GM23248 (cell line): ENCODE data around the gene MARCO. TPM values are rescaled to one million over a fixed set of nuclear protein-coding genes. Genes with fewer than 3 reads are reported as not detected.

Source experiments
- DNase-seq: peaks from one replicate; pipeline ENCODE4 v3.0.0-alpha.2; 2015
- H2AFZ ChIP-seq: fragments of 200-600 bp; sonication (generic); 2 replicates; pipeline ENCODE4 v1.6.1; 2016; ENCODE audit warnings: antibody characterized with exemption
- H3F3A ChIP-seq: fragments of 200-600 bp; sonication (generic); 2 replicates; pipeline ENCODE4 v1.6.1; 2016; ENCODE audit warnings: mild to moderate bottlenecking, antibody characterized with exemption, mixed run types; ENCODE audit not compliant: insufficient read depth
- H3K27ac ChIP-seq: fragments of 200-600 bp; sonication (generic); 2 replicates; pipeline ENCODE4 v1.5.1; 2016; ENCODE audit warnings: mild to moderate bottlenecking
- H3K27me3 ChIP-seq: fragments of 200-600 bp; sonication (generic); replicated peaks from 2 replicates; pipeline ENCODE4 v1.6.1; 2016; ENCODE audit warnings: mild to moderate bottlenecking; ENCODE audit not compliant: insufficient read depth
- H3K36me3 ChIP-seq: fragments of 200-600 bp; sonication (generic); 2 replicates; pipeline ENCODE4 v1.6.1; 2016; ENCODE audit warnings: low read depth, mild to moderate bottlenecking
- H3K4me1 ChIP-seq: fragments of 200-600 bp; sonication (generic); 2 replicates; pipeline ENCODE4 v1.6.1; 2016; ENCODE audit warnings: mild to moderate bottlenecking; ENCODE audit not compliant: insufficient read depth
- H3K4me2 ChIP-seq: fragments of 200-600 bp; sonication (generic); one replicate; pipeline ENCODE4 v1.6.1; 2016; ENCODE audit warnings: mild to moderate bottlenecking; ENCODE audit not compliant: unreplicated experiment
- H3K4me3 ChIP-seq: fragments of 200-600 bp; sonication (generic); 2 replicates; pipeline ENCODE4 v1.5.1; 2016; ENCODE audit warnings: mild to moderate bottlenecking
- H3K79me2 ChIP-seq: fragments of 200-600 bp; sonication (generic); 2 replicates; pipeline ENCODE4 v1.6.1; 2016; ENCODE audit warnings: mild to moderate bottlenecking; ENCODE audit not compliant: insufficient read depth
- H3K9ac ChIP-seq: fragments of 200-600 bp; sonication (generic); 2 replicates; pipeline ENCODE4 v1.6.1; 2016; ENCODE audit warnings: mild to moderate bottlenecking
- H3K9me2 ChIP-seq: fragments of 200-600 bp; sonication (generic); 2 replicates; pipeline ENCODE4 v1.6.1; 2016; ENCODE audit warnings: mixed run types, mild to moderate bottlenecking, moderate library complexity; ENCODE audit not compliant: insufficient read depth
- H3K9me3 ChIP-seq: fragments of 200-600 bp; sonication (generic); one replicate; pipeline ENCODE4 v1.6.1; 2017; ENCODE audit warnings: low read depth
- H4K20me1 ChIP-seq: fragments of 200-600 bp; sonication (generic); 2 replicates; pipeline ENCODE4 v1.6.0; 2016; ENCODE audit not compliant: insufficient read depth
- EZH2 ChIP-seq: fragments of 200-600 bp; sonication (generic); IDR thresholded peaks from 2 replicates; pipeline ENCODE4 v1.6.1; 2018; ENCODE audit warnings: antibody characterized with exemption, mild to moderate bottlenecking; ENCODE audit not compliant: insufficient read depth, poor library complexity, severe bottlenecking
- EZH2phosphoT487 ChIP-seq: fragments of 200-600 bp; sonication (generic); IDR thresholded peaks from 2 replicates; pipeline ENCODE4 v1.6.1; 2018; ENCODE audit warnings: antibody characterized with exemption, moderate library complexity, mild to moderate bottlenecking, low read depth; ENCODE audit not compliant: insufficient read depth
- WGBS, 2 experiments: methylation state at CpG; one replicate each; pipeline ENCODE4 v1.1.6; 2015 to 2017; ENCODE audit warnings: low lambda C conversion rate in 2 of 2, low coverage in 1 of 2; ENCODE audit errors: missing lambda C conversion rate in 2 of 2; 5-methylcytosine and 5-hydroxymethylcytosine counted together
- in situ Hi-C: fragments of 300-500 bp; cut with MboI; formaldehyde crosslinking; loops from 2 replicates; pipeline ENCODE4 v1.15.0; 2020
- polyA plus RNA-seq: library from polyadenylated mRNA; unstranded; fragments of >200 nt; fragmentation: Nextera tagmentation; extraction: Ambion mirVana; gene quantifications from 2 replicates; pipeline ENCODE4 v1.2.1, GENCODE V29; 2016
- total RNA-seq: library from RNA; depleted of rRNA; stranded (reverse); fragments of >200 nt; shearing (Covaris generic); gene quantifications from 2 replicates; pipeline ENCODE4 v1.2.3, GENCODE V29; 2014; rRNA removed

The MARCO gene
- total and polyA plus RNA-seq, 2 experiments from 2014 or later: not detected

DNA sequence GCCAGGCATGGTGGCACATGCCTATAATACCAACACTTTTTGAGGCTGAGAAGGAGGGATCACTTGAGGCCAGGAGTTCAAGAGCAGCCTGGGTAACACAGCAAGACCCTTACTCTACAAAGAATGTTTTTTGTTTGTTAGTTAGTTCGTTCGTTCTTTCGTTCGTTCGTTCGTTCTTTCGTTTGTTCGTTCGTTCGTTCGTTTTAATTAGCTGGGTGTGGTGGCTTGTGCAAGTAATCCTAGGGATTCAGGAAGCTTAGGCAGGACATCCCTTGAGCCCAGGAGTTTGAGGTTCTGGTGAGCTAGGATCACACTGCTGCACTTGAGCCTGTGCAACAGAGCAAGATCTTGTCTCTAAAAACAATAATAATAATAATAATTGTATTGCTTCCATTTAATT lies 98.7 kb downstream of the MARCO start:
- peaks cover 12% of the 10 kb centered on the region; the same call in 1 of the 2 replicates for H3K27me3 ChIP-seq
- no peak overlapping the region for H3K4me3 ChIP-seq
- no peak overlapping the region for H3K27ac ChIP-seq
- 64 to 66% methylated on average over 11 of the region's 11 CpGs for WGBS, 2 experiments
- no peak overlapping the region for H3K9ac ChIP-seq
- no peaks in the 10 kb centered on the region for H3F3A ChIP-seq
- no peaks in the 10 kb centered on the region for H3K9me2 ChIP-seq
- H3K79me2 ChIP-seq: no peaks in the 10 kb centered on the region
- H3K4me1 ChIP-seq: no peaks in the 10 kb centered on the region
- no peaks in the 10 kb centered on the region for H4K20me1 ChIP-seq
- H3K36me3 ChIP-seq: no peaks in the 10 kb centered on the region
- H2AFZ ChIP-seq: no peak overlapping the region
- in situ Hi-C loops: no loop called here
- TF ChIP-seq EZH2phosphoT487: no peak
- TF ChIP-seq EZH2: no peak
- H3K4me2 ChIP-seq: no peak overlapping the region
- H3K9me3 ChIP-seq: no peaks in the 10 kb centered on the region
- DNase-seq: no peak

Other genes with a start within 250 kb of the MARCO start
- gene EN1, start 94.5 kb upstream of the MARCO start, total RNA-seq: 7.0 and 9.1 TPM in 2 replicates
- 4.1 and 5.3 TPM in 2 replicates for gene EN1, start 94.5 kb upstream of the MARCO start, polyA plus RNA-seq
- not detected in 2 replicates for gene C1QL2, start 216.6 kb downstream of the MARCO start, total RNA-seq
- gene C1QL2, start 216.6 kb downstream of the MARCO start, polyA plus RNA-seq: not detected in 2 replicates